ENCODE data around the gene OGG1.

OGG1 gene

GRCh38 chr3:9782770-9783169 is 33.0 kb downstream of the OGG1 start:
- DNase-seq (ENCODE audit: low read depth in 1 of 2, low spot score in 1 of 2), result no peak

GRCh38 chr3:9783954-9784353 is 34.2 kb downstream of the OGG1 start:
- DNase-seq (ENCODE audit: low read depth in 1 of 2, low spot score in 1 of 2), result no peak

DNA sequence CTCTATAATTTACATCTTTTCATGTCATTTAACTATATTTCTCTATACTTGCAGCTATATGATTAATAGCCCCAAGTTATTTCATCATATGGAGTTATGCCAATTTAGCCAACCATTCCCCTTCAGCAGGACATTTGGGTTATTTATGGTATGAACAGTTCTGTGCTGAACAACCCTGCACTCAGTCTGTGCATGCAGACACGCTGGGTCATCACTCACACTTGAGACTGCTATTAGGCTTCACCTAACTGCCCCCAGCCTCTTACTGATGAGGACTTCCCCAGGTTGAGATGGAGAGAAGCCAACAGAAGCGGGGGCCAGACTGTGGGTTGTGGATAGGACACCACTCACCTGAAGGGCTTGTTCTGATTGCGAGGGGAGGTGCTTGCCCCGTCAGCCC is 35.2 kb downstream of the OGG1 start:
- no peak for DNase-seq (ENCODE audit: low read depth in 1 of 2, low spot score in 1 of 2)

DNA sequence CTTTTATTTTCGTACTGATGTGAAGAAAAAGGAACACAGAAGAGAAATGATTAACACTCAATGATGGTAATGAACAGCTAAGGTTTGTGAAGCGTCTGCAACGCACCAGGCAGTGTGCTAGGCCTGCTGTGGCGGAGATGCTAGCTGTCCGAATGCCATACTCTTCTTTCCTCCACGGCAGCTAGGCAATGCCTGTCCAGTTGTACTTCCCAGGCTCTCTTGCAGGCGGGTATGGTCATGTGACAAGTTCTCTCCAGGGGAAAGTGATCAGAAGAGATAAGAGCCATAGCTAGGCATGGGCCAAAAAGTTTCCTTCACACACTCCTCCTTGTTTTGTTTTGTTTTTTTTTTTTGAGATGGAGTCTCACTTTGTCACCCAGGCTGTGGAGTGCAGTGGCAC is 35.9 kb downstream of the OGG1 start:
- no peak for DNase-seq (ENCODE audit: low read depth in 1 of 2, low spot score in 1 of 2)

DNA sequence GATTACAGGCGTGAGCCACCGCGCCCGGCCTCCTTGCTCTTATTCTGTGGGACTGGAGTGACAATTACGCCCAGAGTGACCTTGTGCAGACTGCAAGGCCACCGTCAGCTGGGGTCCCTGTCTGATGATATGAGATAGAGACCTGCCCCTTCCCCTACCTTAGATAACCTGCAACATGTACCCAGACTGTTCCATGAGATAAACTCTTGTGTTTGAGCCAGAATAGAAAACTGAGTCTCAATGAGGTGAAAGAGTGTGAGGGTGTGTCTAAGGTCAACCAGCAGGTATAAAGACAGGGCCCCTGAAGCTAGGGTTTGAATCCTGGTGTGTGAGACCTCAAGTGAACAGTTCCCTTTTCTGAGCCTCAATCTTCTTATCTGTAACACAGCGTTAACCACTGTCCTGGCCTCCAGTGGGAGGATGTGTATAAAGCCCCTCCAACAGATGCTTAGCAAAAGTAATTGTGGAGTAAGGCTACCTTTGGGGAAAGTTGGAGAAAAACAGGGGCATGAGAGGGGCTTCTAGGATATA is 36.5 kb downstream of the OGG1 start:
- no peak for DNase-seq (ENCODE audit: low read depth in 1 of 2, low spot score in 1 of 2)

GRCh38 chr3:9786825-9787669 is 37.3 kb downstream of the OGG1 start:
- DNase-seq (ENCODE audit: low read depth in 1 of 2, low spot score in 1 of 2), result no peak

GRCh38 chr3:9787714-9788113 is 38.0 kb downstream of the OGG1 start:
- DNase-seq (ENCODE audit: low read depth in 1 of 2, low spot score in 1 of 2), result no peak

GRCh38 chr3:9791127-9791526 is 41.4 kb downstream of the OGG1 start:
- DNase-seq (ENCODE audit: low read depth in 1 of 2, low spot score in 1 of 2), result no peak

DNA sequence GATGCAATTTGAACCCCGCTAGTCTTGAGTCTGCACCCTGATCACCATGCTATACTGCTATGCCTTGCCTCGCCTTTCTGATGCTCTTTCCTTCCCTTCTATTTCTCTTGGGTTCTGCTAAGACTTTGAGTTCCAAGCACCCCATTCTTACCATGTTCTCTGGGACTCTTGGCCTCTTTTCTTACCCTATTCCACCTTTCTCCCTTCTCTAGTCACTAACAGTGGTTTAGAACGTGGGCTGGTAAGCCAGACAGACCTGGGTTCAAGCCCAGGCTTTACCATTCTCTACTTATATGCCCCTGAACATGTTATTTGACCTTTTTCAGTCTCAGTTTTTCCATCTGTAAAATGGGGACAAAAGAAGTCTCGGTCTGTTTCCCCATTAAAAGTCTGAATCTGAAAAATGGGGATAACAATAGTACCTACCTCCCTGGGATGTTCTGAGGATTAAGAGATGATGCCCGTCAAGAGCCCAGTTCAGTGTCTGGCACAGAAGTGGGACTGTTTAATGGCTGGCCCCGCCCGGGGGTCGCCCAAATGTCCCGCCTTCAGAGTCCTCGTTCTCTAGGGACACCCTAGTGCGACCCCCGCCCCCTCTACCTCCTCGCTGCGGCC is 42.1 kb downstream of the OGG1 start:
- no peak for DNase-seq (ENCODE audit: low read depth in 1 of 2, low spot score in 1 of 2)

DNA sequence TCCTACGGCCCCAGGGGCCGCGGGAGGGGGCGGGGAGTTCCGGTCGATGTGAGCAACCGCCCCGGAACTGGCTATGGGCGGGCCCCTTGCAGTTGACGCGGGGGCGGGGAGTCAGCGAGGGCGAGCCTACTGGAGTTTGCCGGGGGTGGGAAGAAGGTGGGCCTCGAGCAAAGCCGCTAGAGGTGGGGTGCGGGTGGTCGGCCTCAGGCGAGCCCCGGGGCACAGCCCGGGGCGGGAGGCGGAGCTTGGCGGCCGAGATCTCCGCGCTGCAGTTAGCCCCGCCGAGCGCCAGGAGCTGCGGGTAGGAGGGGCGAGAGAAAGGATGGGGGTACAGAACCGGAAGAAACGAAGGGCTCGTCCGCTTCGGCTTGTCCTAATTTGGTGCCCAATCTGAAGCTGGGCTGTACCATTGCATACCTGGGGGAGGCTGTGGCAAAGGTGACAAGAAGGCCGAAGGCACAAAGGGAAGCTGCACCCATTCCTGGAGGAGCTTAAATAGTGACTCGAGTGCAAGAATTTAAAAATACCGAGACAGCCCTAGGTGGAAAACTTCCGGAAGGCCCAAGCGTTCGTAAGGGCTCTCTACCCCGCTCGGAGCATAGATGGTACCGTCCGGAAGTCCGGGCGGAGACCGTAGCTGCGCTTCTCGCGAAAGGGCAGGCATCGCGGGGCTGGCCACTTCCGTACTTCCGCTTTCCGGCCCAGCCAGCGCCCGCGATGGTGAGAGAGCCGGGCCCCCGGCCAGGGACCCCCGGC is 42.8 kb downstream of the OGG1 start, which contains the start of the genes ARPC4 and TADA3:
TSS of gene ARPC4 (plus strand) at position 678 of the 756 bp plus-strand sequence. CDS start at position 718, 40 bp downstream.
TSS of gene TADA3 (minus strand) at position 69 of the 756 bp plus-strand sequence. CDS start 1,007 bp downstream, outside the sequence.
- DNase-seq (ENCODE audit: low read depth in 1 of 2, low spot score in 1 of 2), result peak; percentile 78 to 83

- DNase-seq (ENCODE audit: low read depth in 1 of 2, low spot score in 1 of 2), result no peak
Observed at GRCh38 chr3:9793161-9793781, 43.5 kb downstream of the OGG1 start.

DNA sequence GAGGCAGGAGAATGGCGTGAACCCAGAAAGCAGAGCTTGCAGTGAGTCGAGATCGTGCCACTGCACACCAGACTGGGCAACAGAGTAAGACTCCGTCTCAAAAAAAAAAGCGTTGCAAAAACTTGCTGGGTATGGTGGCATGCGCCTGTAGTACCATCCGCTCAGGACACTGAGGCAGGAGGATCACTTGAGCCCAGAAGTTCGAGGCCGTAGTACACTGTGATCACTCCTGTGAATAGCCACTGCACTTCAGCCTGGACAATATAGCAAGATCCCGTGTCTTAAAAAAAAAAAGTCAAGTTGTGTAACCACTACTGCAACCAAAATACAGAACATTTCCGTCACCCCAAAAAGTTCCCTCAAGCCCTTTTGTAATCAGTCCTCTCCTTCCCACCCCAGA is 44.6 kb downstream of the OGG1 start:
- DNase-seq (ENCODE audit: low read depth in 1 of 2, low spot score in 1 of 2), result no peak

GRCh38 chr3:9795207-9795606 is 45.5 kb downstream of the OGG1 start:
- no peak for DNase-seq (ENCODE audit: low read depth in 1 of 2, low spot score in 1 of 2)

- DNase-seq (ENCODE audit: low read depth in 1 of 2, low spot score in 1 of 2), result no peak
Observed at GRCh38 chr3:9797196-9797945, 47.6 kb downstream of the OGG1 start.

- DNase-seq (ENCODE audit: low read depth in 1 of 2, low spot score in 1 of 2), result no peak
Observed at GRCh38 chr3:9800529-9800928, 50.8 kb downstream of the OGG1 start.

GRCh38 chr3:9803494-9803893 is 53.7 kb downstream of the OGG1 start:
- DNase-seq (ENCODE audit: low read depth in 1 of 2, low spot score in 1 of 2), result no peak

DNA sequence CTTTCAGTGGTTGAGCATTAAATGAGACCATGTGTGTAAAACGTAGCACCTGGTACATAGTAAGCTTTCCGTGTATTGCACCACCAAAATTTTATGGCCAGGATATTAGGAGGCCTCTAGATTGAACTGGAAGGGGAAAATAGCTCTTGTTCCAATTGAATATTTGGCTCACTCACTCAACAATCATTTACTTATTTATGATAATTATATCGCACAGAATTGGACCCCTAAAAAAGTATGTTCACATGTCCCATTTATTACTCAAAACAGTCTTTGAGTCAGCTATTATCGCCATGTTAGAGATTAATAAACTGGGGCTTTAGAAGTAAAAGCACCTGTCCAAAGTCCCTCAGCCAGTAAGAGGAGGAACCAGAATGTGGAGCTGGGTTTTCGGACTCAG is 55.2 kb downstream of the OGG1 start:
- no peak for DNase-seq (ENCODE audit: low read depth in 1 of 2, low spot score in 1 of 2)

- no peak for DNase-seq (ENCODE audit: low read depth in 1 of 2, low spot score in 1 of 2)
Observed at GRCh38 chr3:9806137-9806536, 56.4 kb downstream of the OGG1 start.
